Osteoblast (primary cell): Measurements from ENCODE around the gene PMFBP1. TPM values are rescaled to one million over a fixed set of nuclear protein-coding genes. Genes with fewer than 3 reads are reported as not detected.

Source experiments
- DNase-seq: peaks from one replicate; pipeline ENCODE4 v3.0.0; 2011; ENCODE audit warnings: low spot score, mixed read lengths; ENCODE audit not compliant: insufficient read length; ENCODE audit errors: missing footprints
- H2AFZ ChIP-seq: 2 replicates; pipeline ENCODE4 v1.6.0; 2011; ENCODE audit warnings: mild to moderate bottlenecking, low read length
- H3K27ac ChIP-seq: 2 replicates; pipeline ENCODE4 v1.5.1; 2011; ENCODE audit warnings: mild to moderate bottlenecking, low read depth, low read length, moderate library complexity
- H3K27me3 ChIP-seq: 2 replicates; pipeline ENCODE4 v1.6.0; 2012; ENCODE audit warnings: mild to moderate bottlenecking, control low read depth, inconsistent platforms, low read length, moderate library complexity; ENCODE audit not compliant: insufficient read depth
- H3K36me3 ChIP-seq: 2 replicates; pipeline ENCODE4 v1.5.1; 2011; ENCODE audit warnings: mild to moderate bottlenecking, low read length, control low read depth, moderate library complexity; ENCODE audit not compliant: insufficient read depth
- H3K4me1 ChIP-seq: 2 replicates; pipeline ENCODE4 v1.5.1; 2011; ENCODE audit warnings: mild to moderate bottlenecking, low read length, control low read depth, moderate library complexity; ENCODE audit not compliant: insufficient read depth
- H3K4me2 ChIP-seq: 2 replicates; pipeline ENCODE4 v1.6.0; 2011; ENCODE audit warnings: mild to moderate bottlenecking, low read length; ENCODE audit not compliant: insufficient read depth
- H3K4me3 ChIP-seq: fragments of 200-600 bp; sonication (generic); 3 replicates; pipeline ENCODE4 v1.5.1; 2012; ENCODE audit warnings: mild to moderate bottlenecking, low read length, inconsistent platforms; ENCODE audit not compliant: insufficient read depth
- H3K79me2 ChIP-seq: 2 replicates; pipeline ENCODE4 v1.6.0; 2012; ENCODE audit warnings: mild to moderate bottlenecking, low read length, control low read depth, inconsistent platforms; ENCODE audit not compliant: insufficient read depth
- H3K9me3 ChIP-seq: 2 replicates; pipeline ENCODE4 v1.5.1; 2011; ENCODE audit warnings: low read depth, low read length, control low read depth
- H4K20me1 ChIP-seq: 2 replicates; pipeline ENCODE4 v1.6.0; 2012; ENCODE audit warnings: mild to moderate bottlenecking, low read length, control low read depth; ENCODE audit not compliant: insufficient read depth
- CTCF ChIP-seq: IDR thresholded peaks from 2 replicates; pipeline ENCODE4 v1.5.1; 2011; ENCODE audit warnings: mild to moderate bottlenecking, low read depth, low read length, moderate library complexity; ENCODE audit errors: extremely low read depth
- total RNA-seq: library from RNA; depleted of rRNA; stranded (reverse); fragments of >200 nt; gene quantifications from 2 replicates; pipeline ENCODE4 v1.2.3, GENCODE V29; 2012

The PMFBP1 gene
- total RNA-seq, 1 donor, result under 0.01 TPM

GRCh38 chr16:72169708-72170107 is 2.2 kb downstream of the PMFBP1 start:
- no peak overlapping the region for H3K4me2 ChIP-seq
- H2AFZ ChIP-seq, result no peak overlapping the region
- no peak overlapping the region for H3K27ac ChIP-seq
- no peaks in the 10 kb centered on the region for H3K36me3 ChIP-seq
- H3K4me3 ChIP-seq, result no peak overlapping the region
- peaks cover 5% of the 10 kb centered on the region for H3K27me3 ChIP-seq
- H3K9me3 ChIP-seq, result no peaks in the 10 kb centered on the region
- DNase-seq, result no peak
- TF ChIP-seq CTCF, result no peak
- H4K20me1 ChIP-seq, result no peaks in the 10 kb centered on the region
- H3K4me1 ChIP-seq, result no peaks in the 10 kb centered on the region
- no peaks in the 10 kb centered on the region for H3K79me2 ChIP-seq

GRCh38 chr16:72168365-72168764 is 3.6 kb downstream of the PMFBP1 start:
- H3K4me1 ChIP-seq, result no peaks in the 10 kb centered on the region
- no peak for TF ChIP-seq CTCF
- no peaks in the 10 kb centered on the region for H3K9me3 ChIP-seq
- no peaks in the 10 kb centered on the region for H3K79me2 ChIP-seq
- no peaks in the 10 kb centered on the region for H4K20me1 ChIP-seq
- H3K27me3 ChIP-seq, result peaks cover 5% of the 10 kb centered on the region
- no peak for DNase-seq
- no peak overlapping the region for H2AFZ ChIP-seq
- no peak overlapping the region for H3K27ac ChIP-seq
- H3K4me3 ChIP-seq, result no peak overlapping the region
- H3K4me2 ChIP-seq, result no peak overlapping the region
- H3K36me3 ChIP-seq, result no peaks in the 10 kb centered on the region

DNA sequence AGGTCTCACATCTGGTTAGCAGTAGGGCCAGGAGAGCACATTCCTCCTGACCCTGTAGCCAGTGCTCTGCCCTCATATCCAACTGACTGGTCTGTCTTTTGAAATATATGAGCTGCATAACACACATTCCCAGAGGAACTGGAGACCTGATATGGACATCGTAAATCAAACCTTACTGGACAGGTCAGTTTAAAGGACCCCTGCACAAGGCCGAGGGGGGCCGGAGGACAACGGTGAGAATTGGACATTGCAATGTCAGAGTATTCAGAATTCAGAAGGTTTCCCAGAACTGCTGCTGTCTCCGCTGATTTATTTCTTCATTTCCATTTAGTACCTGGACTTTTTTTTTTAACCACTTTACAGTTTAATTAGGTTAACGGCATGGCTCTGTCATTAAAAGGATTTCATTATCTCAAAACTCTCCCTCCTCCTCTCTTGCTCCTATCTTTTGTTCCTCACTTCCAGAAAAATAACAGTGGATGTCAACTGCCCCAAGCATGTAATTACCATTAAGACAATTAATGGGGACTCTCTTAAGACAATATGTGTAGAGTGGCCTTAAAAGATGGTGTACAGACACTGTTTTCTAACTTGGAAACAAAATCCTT is 4.9 kb downstream of the PMFBP1 start:
- H3K4me3 ChIP-seq, result no peak overlapping the region
- no peak overlapping the region for H3K27ac ChIP-seq
- no peaks in the 10 kb centered on the region for H3K79me2 ChIP-seq
- H4K20me1 ChIP-seq, result no peaks in the 10 kb centered on the region
- H3K27me3 ChIP-seq, result peaks cover 5% of the 10 kb centered on the region
- no peak for TF ChIP-seq CTCF
- no peak overlapping the region for H3K4me2 ChIP-seq
- no peak for DNase-seq
- H3K36me3 ChIP-seq, result no peaks in the 10 kb centered on the region
- no peak overlapping the region for H2AFZ ChIP-seq
- H3K4me1 ChIP-seq, result no peaks in the 10 kb centered on the region
- no peaks in the 10 kb centered on the region for H3K9me3 ChIP-seq

GRCh38 chr16:72166151-72166550 is 5.8 kb downstream of the PMFBP1 start:
- H3K36me3 ChIP-seq, result no peaks in the 10 kb centered on the region
- no peak overlapping the region for H2AFZ ChIP-seq
- no peaks in the 10 kb centered on the region for H3K9me3 ChIP-seq
- no peaks in the 10 kb centered on the region for H3K4me1 ChIP-seq
- H3K27me3 ChIP-seq, result peaks cover 5% of the 10 kb centered on the region
- no peaks in the 10 kb centered on the region for H4K20me1 ChIP-seq
- H3K27ac ChIP-seq, result no peak overlapping the region
- no peak overlapping the region for H3K4me3 ChIP-seq
- TF ChIP-seq CTCF, result no peak
- no peak for DNase-seq
- H3K4me2 ChIP-seq, result no peak overlapping the region
- no peaks in the 10 kb centered on the region for H3K79me2 ChIP-seq
